ENCODE measurements around the gene ZNF609.
A peak's percentile ranks its signal among the peaks of the same experiment; 100 is the strongest.

ZNF609 gene

DNA sequence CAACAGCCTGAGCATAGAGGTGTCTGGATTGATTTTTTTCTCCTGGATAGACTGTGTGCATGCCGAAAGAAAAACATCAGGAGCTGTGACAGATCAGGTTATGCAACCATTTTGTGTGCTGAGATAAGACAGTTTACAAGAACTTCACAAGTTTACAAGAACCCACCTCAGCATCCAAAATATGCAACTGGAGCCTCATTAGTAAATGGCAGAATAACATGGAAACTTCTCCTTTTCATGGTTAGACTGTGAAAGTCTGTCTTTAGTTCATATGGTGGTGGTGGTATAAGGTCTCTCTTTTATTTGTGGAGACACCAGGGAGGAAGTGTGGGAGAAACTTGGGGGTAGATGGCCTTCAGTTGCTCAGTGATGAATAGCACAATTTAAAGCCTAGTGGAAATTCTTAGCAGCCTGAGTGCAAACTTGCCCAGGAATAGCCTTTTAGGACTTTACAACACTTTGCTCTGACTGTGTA, 3.7 kb upstream of the ZNF609 start:
- Histone ChIP-seq H3K9ac (ENCODE audit: low read depth, low read length) (no peak overlapping the region), H3K36me3 (ENCODE audit: control insufficient read depth, insufficient read depth, low read length) (no peaks in the 10 kb centered on the region; the same call in 1 of the 2 replicates), H3K4me3 (ENCODE audit: low read depth, low read length) (no peak overlapping the region), H3K9me3 (ENCODE audit: control insufficient read depth, insufficient read depth, low read length) (no peaks in the 10 kb centered on the region), H3K4me1 (ENCODE audit: control insufficient read depth, insufficient read depth, low read length) (peaks cover 26% of the 10 kb centered on the region), H3K27me3 (ENCODE audit: control insufficient read depth, insufficient read depth, low read length) (no peaks in the 10 kb centered on the region), H3K27ac (ENCODE audit: low read depth, low read length) (no peak overlapping the region)

- Histone ChIP-seq H3K36me3 (ENCODE audit: control insufficient read depth, insufficient read depth, low read length) (no peaks in the 10 kb centered on the region; the same call in 1 of the 2 replicates), H3K27ac (ENCODE audit: low read depth, low read length) (peak overlapping the region; percentile 29), H3K9ac (ENCODE audit: low read depth, low read length) (no peak overlapping the region), H3K27me3 (ENCODE audit: control insufficient read depth, insufficient read depth, low read length) (no peaks in the 10 kb centered on the region), H3K9me3 (ENCODE audit: control insufficient read depth, insufficient read depth, low read length) (no peaks in the 10 kb centered on the region), H3K4me3 (ENCODE audit: low read depth, low read length) (no peak overlapping the region), H3K4me1 (ENCODE audit: control insufficient read depth, insufficient read depth, low read length) (peaks cover 31% of the 10 kb centered on the region)
Observed at GRCh38 chr15:64459066-64459781, 1.2 kb upstream of the ZNF609 start.

- peak overlapping the region; percentile 73 for H3K4me3 ChIP-seq (ENCODE audit: low read depth, low read length)
- peak overlapping the region; percentile 71 for H3K9ac ChIP-seq (ENCODE audit: low read depth, low read length)
- H3K27ac ChIP-seq (ENCODE audit: low read depth, low read length): peak overlapping the region; percentile 96
- H3K4me1 ChIP-seq (ENCODE audit: control insufficient read depth, insufficient read depth, low read length): peaks cover 32% of the 10 kb centered on the region
- H3K27me3 ChIP-seq (ENCODE audit: control insufficient read depth, insufficient read depth, low read length): no peaks in the 10 kb centered on the region
- H3K36me3 ChIP-seq (ENCODE audit: control insufficient read depth, insufficient read depth, low read length): no peaks in the 10 kb centered on the region; the same call in 1 of the 2 replicates
- no peaks in the 10 kb centered on the region for H3K9me3 ChIP-seq (ENCODE audit: control insufficient read depth, insufficient read depth, low read length)
Observed at GRCh38 chr15:64460724-64461720, 644 bp downstream of the ZNF609 start.

DNA sequence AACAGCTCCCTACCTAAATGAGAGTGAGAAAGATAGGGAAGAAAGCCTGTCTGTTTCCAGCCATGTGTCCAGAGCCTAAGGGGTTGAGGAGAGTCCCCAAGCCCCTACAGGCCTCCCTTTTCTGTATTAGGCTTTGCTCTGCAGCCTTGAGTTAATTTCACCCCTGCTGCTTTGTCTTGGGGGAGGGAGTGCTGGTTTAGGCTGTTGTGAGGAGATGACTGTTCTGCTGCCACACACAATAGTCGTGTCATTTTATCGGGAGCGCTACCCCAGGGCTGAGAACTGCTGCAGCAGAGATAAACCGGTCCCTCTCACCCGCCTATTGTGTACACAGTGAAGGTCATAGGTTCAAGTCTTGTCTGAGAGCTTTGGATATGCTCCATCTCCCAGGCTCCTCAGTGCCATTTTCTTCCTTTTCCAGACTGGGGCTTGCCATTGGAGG, 1.4 kb downstream of the ZNF609 start:
- Histone ChIP-seq H3K9ac (ENCODE audit: low read depth, low read length) (peak overlapping the region; percentile 71), H3K4me1 (ENCODE audit: control insufficient read depth, insufficient read depth, low read length) (peaks cover 39% of the 10 kb centered on the region), H3K27ac (ENCODE audit: low read depth, low read length) (peak overlapping the region; percentile 96), H3K27me3 (ENCODE audit: control insufficient read depth, insufficient read depth, low read length) (no peaks in the 10 kb centered on the region), H3K4me3 (ENCODE audit: low read depth, low read length) (peak overlapping the region; percentile 73), H3K36me3 (ENCODE audit: control insufficient read depth, insufficient read depth, low read length) (no peaks in the 10 kb centered on the region), H3K9me3 (ENCODE audit: control insufficient read depth, insufficient read depth, low read length) (no peaks in the 10 kb centered on the region)

GRCh38 chr15:64462492-64462891, 2.1 kb downstream of the ZNF609 start:
- Histone ChIP-seq H3K27me3 (ENCODE audit: control insufficient read depth, insufficient read depth, low read length) (no peaks in the 10 kb centered on the region), H3K9me3 (ENCODE audit: control insufficient read depth, insufficient read depth, low read length) (no peaks in the 10 kb centered on the region), H3K27ac (ENCODE audit: low read depth, low read length) (peak overlapping the region; percentile 96), H3K4me3 (ENCODE audit: low read depth, low read length) (peak overlapping the region; percentile 73; the same call in 1 of the 2 replicates), H3K9ac (ENCODE audit: low read depth, low read length) (no peak overlapping the region), H3K36me3 (ENCODE audit: control insufficient read depth, insufficient read depth, low read length) (no peaks in the 10 kb centered on the region), H3K4me1 (ENCODE audit: control insufficient read depth, insufficient read depth, low read length) (peaks cover 43% of the 10 kb centered on the region)

GRCh38 chr15:64464276-64465005, 4.1 kb downstream of the ZNF609 start:
- Histone ChIP-seq H3K27me3 (ENCODE audit: control insufficient read depth, insufficient read depth, low read length) (no peaks in the 10 kb centered on the region), H3K36me3 (ENCODE audit: control insufficient read depth, insufficient read depth, low read length) (no peaks in the 10 kb centered on the region), H3K4me3 (ENCODE audit: low read depth, low read length) (no peak overlapping the region), H3K27ac (ENCODE audit: low read depth, low read length) (no peak overlapping the region), H3K4me1 (ENCODE audit: control insufficient read depth, insufficient read depth, low read length) (peaks cover 38% of the 10 kb centered on the region), H3K9me3 (ENCODE audit: control insufficient read depth, insufficient read depth, low read length) (no peaks in the 10 kb centered on the region), H3K9ac (ENCODE audit: low read depth, low read length) (no peak overlapping the region)

DNA sequence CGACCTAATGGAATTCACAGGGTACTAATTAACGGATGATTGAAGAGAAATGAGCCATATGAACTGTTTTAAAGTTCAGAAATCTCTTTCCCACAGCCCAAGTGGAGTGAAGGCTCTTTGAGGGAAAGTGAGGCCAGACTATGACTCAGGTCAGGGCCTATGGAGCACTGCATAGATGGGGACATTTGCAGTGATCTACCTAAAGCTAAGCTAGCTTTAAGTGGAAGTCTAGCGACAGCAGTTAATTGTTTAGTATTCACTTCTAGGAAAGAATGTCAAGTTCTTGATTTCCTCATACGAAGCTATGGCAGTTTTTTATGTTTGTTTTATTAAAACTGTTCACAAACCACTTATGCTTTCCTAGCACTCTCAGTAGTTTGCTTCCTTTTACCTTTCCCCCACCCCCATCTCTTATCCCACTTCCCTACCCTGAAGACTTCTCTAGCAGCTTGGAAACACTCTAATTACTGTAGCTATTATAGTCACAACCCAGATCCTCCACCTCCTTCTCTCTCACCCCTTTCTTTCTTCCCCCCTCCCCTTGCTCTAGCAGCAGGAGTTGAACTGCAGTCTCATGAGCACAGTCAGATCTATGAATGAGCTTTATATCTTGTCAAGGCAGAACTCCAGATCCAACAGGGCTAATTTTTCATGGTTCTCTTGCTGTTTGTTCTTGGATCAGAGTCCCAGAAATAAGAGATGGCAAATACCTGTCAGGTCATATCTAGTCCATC, 6.2 kb downstream of the ZNF609 start:
- peaks cover 30% of the 10 kb centered on the region for H3K4me1 ChIP-seq (ENCODE audit: control insufficient read depth, insufficient read depth, low read length)
- H3K27me3 ChIP-seq (ENCODE audit: control insufficient read depth, insufficient read depth, low read length): no peaks in the 10 kb centered on the region
- H3K4me3 ChIP-seq (ENCODE audit: low read depth, low read length): no peak overlapping the region
- H3K27ac ChIP-seq (ENCODE audit: low read depth, low read length): peak overlapping the region; percentile 25
- H3K9me3 ChIP-seq (ENCODE audit: control insufficient read depth, insufficient read depth, low read length): no peaks in the 10 kb centered on the region
- H3K9ac ChIP-seq (ENCODE audit: low read depth, low read length): no peak overlapping the region
- H3K36me3 ChIP-seq (ENCODE audit: control insufficient read depth, insufficient read depth, low read length): no peaks in the 10 kb centered on the region; the same call in 1 of the 2 replicates

GRCh38 chr15:64472161-64472560, 11.8 kb downstream of the ZNF609 start:
- Histone ChIP-seq H3K27ac (ENCODE audit: low read depth, low read length) (no peak overlapping the region), H3K36me3 (ENCODE audit: control insufficient read depth, insufficient read depth, low read length) (no peaks in the 10 kb centered on the region; the same call in none of the 2 replicates), H3K9me3 (ENCODE audit: control insufficient read depth, insufficient read depth, low read length) (no peaks in the 10 kb centered on the region), H3K9ac (ENCODE audit: low read depth, low read length) (no peak overlapping the region), H3K27me3 (ENCODE audit: control insufficient read depth, insufficient read depth, low read length) (no peaks in the 10 kb centered on the region), H3K4me1 (ENCODE audit: control insufficient read depth, insufficient read depth, low read length) (0 out of 2 replicates have a peak, but pooled peaks cover 3% of the 10 kb centered on the region), H3K4me3 (ENCODE audit: low read depth, low read length) (no peak overlapping the region)

DNA sequence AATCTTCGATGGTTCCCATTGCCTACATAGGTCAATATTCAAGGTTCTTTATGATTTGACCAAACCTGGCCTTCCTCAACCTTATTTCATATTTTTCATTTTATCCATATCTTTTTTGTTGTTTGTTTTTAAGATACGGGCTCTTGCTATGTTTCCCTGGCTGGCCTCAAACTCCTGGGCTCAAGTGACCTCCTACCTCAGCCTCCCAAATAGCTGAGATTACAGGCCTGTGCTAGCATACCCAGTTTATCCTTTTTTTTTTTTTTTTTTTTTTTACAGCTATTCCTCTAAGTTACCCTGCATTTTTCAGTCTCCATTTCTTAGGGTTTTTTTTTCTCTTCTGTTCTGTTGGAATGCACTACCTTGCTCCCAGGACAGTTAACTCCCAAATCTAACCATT, 14.5 kb downstream of the ZNF609 start:
- no peaks in the 10 kb centered on the region for H3K9me3 ChIP-seq (ENCODE audit: control insufficient read depth, insufficient read depth, low read length)

DNA sequence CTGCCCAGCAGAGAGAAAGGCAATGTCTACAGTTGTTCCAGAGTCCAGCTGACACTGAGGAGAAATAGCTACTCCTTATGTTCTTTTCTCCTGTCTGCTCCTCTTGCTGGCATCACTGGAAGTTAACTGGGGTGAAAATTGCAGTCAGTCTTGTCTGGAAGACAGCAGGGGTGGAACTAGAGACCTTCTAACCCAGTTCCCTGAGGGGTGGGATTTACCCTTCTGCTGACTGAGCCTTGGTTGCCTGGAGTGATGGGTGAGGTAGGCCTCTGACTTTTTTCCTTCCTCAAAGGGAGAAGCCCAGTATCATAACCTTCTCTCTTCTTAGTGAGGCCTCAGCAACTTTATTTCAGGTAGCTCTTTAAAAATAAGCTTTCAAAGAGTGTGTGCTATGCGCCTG, 16.2 kb downstream of the ZNF609 start:
- no peaks in the 10 kb centered on the region for H3K9me3 ChIP-seq (ENCODE audit: control insufficient read depth, insufficient read depth, low read length)
- 0 out of 2 replicates have a peak, but pooled peaks cover 3% of the 10 kb centered on the region for H3K4me1 ChIP-seq (ENCODE audit: control insufficient read depth, insufficient read depth, low read length)
- no peaks in the 10 kb centered on the region for H3K27me3 ChIP-seq (ENCODE audit: control insufficient read depth, insufficient read depth, low read length)
- no peak overlapping the region for H3K27ac ChIP-seq (ENCODE audit: low read depth, low read length)
- H3K4me3 ChIP-seq (ENCODE audit: low read depth, low read length): no peak overlapping the region
- H3K36me3 ChIP-seq (ENCODE audit: control insufficient read depth, insufficient read depth, low read length): peaks cover 5% of the 10 kb centered on the region; the same call in 1 of the 2 replicates
- no peak overlapping the region for H3K9ac ChIP-seq (ENCODE audit: low read depth, low read length)

More for the DNA sequence above, 14.5 kb downstream of the ZNF609 start:
- Histone ChIP-seq H3K27me3 (ENCODE audit: control insufficient read depth, insufficient read depth, low read length) (no peaks in the 10 kb centered on the region), H3K9ac (ENCODE audit: low read depth, low read length) (no peak overlapping the region), H3K4me3 (ENCODE audit: low read depth, low read length) (no peak overlapping the region), H3K4me1 (ENCODE audit: control insufficient read depth, insufficient read depth, low read length) (0 out of 2 replicates have a peak, but pooled peaks cover 3% of the 10 kb centered on the region), H3K27ac (ENCODE audit: low read depth, low read length) (no peak overlapping the region), H3K36me3 (ENCODE audit: control insufficient read depth, insufficient read depth, low read length) (peaks cover 5% of the 10 kb centered on the region)

Measured in HUES48 (cell line).